KMS-11 (cell line): Measurements from ENCODE around the gene FILIP1.

ENCODE experiments used
- H2AFZ ChIP-seq: fragments of 200-600 bp; sonication (generic); 2 replicates; pipeline ENCODE4 v1.6.1; 2016; ENCODE audit warnings: antibody characterized with exemption, mixed run types, low read depth
- H3K27ac ChIP-seq: fragments of 200-600 bp; sonication (generic); 2 replicates; pipeline ENCODE4 v1.6.1; 2016; ENCODE audit warnings: mild to moderate bottlenecking, mixed run types
- H3K27me3 ChIP-seq: fragments of 200-600 bp; sonication (generic); 2 replicates; pipeline ENCODE4 v1.6.1; 2017; ENCODE audit warnings: mild to moderate bottlenecking, low read depth, mixed run types, moderate library complexity; ENCODE audit not compliant: insufficient read depth
- H3K36me3 ChIP-seq: fragments of 200-600 bp; sonication (generic); 2 replicates; pipeline ENCODE4 v1.6.1; 2017; ENCODE audit warnings: mild to moderate bottlenecking, mixed run types; ENCODE audit not compliant: insufficient read depth
- H3K4me1 ChIP-seq: fragments of 200-600 bp; sonication (generic); 2 replicates; pipeline ENCODE4 v1.6.1; 2016; ENCODE audit warnings: mild to moderate bottlenecking, low read depth, mixed run types; ENCODE audit not compliant: poor library complexity, severe bottlenecking
- H3K4me2 ChIP-seq: fragments of 200-600 bp; sonication (generic); 2 replicates; pipeline ENCODE4 v1.7.0; 2016; ENCODE audit warnings: mild to moderate bottlenecking, mixed run types
- H3K4me3 ChIP-seq: fragments of 200-600 bp; sonication (generic); IDR thresholded peaks from 2 replicates; pipeline ENCODE4 v1.6.1; 2017; ENCODE audit warnings: low read depth, low read length, mixed read lengths; ENCODE audit not compliant: insufficient read depth
- H3K79me2 ChIP-seq: fragments of 200-600 bp; sonication (generic); 2 replicates; pipeline ENCODE4 v1.6.1; 2016; ENCODE audit warnings: low read depth, mixed run types; ENCODE audit not compliant: insufficient read depth
- H3K9ac ChIP-seq: fragments of 200-600 bp; sonication (generic); 2 replicates; pipeline ENCODE4 v1.6.1; 2016; ENCODE audit warnings: mild to moderate bottlenecking, mixed run types
- H4K20me1 ChIP-seq: fragments of 200-600 bp; sonication (generic); 2 replicates; pipeline ENCODE4 v1.6.1; 2016; ENCODE audit warnings: mild to moderate bottlenecking, mixed run types; ENCODE audit not compliant: insufficient read depth
- TF ChIP-seq, protein P1 (sequence below): fragments of 200-600 bp; sonication (generic); conservative IDR thresholded peaks from 2 replicates; pipeline ENCODE4 v1.6.1; 2017; ENCODE audit warnings: low read depth, mild to moderate bottlenecking, antibody characterized with exemption, low read length, moderate library complexity, mixed read lengths

FILIP1 gene

DNA sequence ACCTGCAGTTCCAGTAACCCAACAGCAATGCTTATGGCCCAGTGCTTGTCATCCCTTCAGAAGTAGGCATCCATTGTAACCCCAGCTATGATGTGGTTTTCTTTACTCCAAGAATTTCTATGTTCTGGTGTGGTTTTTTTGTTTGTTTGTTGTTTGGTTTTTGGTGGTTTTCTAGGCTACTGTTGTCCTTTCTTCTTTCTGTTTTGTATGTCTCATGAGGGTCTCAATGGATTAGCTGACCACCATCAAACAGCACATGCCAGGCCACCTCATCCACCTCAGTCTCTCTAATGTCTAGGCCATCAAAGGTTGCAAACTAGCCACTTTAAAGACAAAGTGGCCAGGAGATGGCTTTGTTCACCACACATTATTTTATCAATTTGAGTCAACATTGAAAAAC is 149.6 kb downstream of the FILIP1 start:
- Histone ChIP-seq H3K4me3 (no peak overlapping the region), H3K9ac (no peak overlapping the region), H4K20me1 (no peaks in the 10 kb centered on the region), H3K4me2 (no peak overlapping the region), H3K79me2 (no peaks in the 10 kb centered on the region), H3K27me3 (no peaks in the 10 kb centered on the region), H2AFZ (no peak overlapping the region), H3K36me3 (no peaks in the 10 kb centered on the region), H3K4me1 (no peaks in the 10 kb centered on the region), H3K27ac (no peak overlapping the region)
- TF ChIP-seq, protein P1, sequence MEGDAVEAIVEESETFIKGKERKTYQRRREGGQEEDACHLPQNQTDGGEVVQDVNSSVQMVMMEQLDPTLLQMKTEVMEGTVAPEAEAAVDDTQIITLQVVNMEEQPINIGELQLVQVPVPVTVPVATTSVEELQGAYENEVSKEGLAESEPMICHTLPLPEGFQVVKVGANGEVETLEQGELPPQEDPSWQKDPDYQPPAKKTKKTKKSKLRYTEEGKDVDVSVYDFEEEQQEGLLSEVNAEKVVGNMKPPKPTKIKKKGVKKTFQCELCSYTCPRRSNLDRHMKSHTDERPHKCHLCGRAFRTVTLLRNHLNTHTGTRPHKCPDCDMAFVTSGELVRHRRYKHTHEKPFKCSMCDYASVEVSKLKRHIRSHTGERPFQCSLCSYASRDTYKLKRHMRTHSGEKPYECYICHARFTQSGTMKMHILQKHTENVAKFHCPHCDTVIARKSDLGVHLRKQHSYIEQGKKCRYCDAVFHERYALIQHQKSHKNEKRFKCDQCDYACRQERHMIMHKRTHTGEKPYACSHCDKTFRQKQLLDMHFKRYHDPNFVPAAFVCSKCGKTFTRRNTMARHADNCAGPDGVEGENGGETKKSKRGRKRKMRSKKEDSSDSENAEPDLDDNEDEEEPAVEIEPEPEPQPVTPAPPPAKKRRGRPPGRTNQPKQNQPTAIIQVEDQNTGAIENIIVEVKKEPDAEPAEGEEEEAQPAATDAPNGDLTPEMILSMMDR: no peak

- Histone ChIP-seq H3K4me1 (no peaks in the 10 kb centered on the region), H3K79me2 (no peaks in the 10 kb centered on the region), H3K4me2 (no peak overlapping the region), H2AFZ (no peak overlapping the region), H3K27me3 (no peaks in the 10 kb centered on the region), H4K20me1 (no peaks in the 10 kb centered on the region), H3K4me3 (no peak overlapping the region), H3K9ac (no peak overlapping the region), H3K36me3 (no peaks in the 10 kb centered on the region), H3K27ac (no peak overlapping the region)
- TF ChIP-seq, protein P1: no peak
Measured at GRCh38 chr6:75337835-75338580, 155.6 kb downstream of the FILIP1 start.

DNA sequence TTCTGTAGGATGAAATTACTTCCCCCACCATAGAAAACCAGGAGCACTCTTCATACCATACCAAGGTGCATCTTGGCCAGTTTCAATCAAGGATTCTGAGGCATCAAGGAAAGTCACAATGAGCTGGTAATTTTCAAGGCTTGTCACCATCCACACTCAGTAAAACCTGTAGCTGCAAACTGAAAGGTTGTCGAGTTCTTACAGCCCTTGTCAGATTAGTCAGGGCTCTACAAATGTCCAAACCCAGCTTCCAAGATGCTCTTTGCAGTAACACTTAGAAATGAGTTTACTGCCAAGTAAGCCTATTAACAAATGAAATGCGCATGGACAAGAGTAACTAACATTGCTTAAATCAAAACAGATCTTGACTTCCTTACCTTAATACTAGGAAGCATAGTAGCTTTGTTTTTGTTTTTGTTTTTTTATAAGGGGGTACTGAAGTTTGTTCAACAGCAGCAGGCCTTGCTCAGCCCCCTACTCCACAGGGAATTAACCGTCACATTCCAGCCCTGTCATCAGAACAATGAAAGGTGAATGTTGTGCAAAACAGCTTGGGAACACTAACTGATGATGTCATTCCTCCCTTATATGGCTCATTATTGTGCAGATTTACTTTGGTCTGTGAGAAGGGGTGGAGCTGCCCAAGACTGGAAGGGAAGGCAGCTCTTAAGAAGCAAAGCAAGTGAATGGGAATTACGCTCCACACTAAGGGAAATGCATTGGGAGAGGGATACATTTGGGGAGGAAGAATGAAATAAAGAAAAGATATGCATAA is 159.1 kb downstream of the FILIP1 start:
- Histone ChIP-seq H4K20me1 (no peaks in the 10 kb centered on the region), H3K27ac (no peak overlapping the region), H3K27me3 (no peaks in the 10 kb centered on the region), H3K36me3 (no peaks in the 10 kb centered on the region), H3K4me1 (no peaks in the 10 kb centered on the region), H3K4me3 (no peak overlapping the region), H2AFZ (no peak overlapping the region), H3K4me2 (no peak overlapping the region), H3K9ac (no peak overlapping the region), H3K79me2 (no peaks in the 10 kb centered on the region)
- TF ChIP-seq, protein P1: no peak

- H3K4me2 ChIP-seq: no peak overlapping the region
- TF ChIP-seq, protein P1: no peak
- H3K27ac ChIP-seq: no peak overlapping the region
- no peaks in the 10 kb centered on the region for H3K79me2 ChIP-seq
- H3K9ac ChIP-seq: no peak overlapping the region
- no peaks in the 10 kb centered on the region for H3K4me1 ChIP-seq
- no peaks in the 10 kb centered on the region for H3K27me3 ChIP-seq
- no peak overlapping the region for H2AFZ ChIP-seq
- no peak overlapping the region for H3K4me3 ChIP-seq
- H3K36me3 ChIP-seq: no peaks in the 10 kb centered on the region
- no peaks in the 10 kb centered on the region for H4K20me1 ChIP-seq
Measured at GRCh38 chr6:75333676-75334200, 159.9 kb downstream of the FILIP1 start.
